GM15510 (cell line): ENCODE measurements around the gene TNFRSF14.

Experiments
- POLR2A ChIP-seq: IDR thresholded peaks from 3 replicates; pipeline ENCODE4 v1.6.1; 2011; ENCODE audit warnings: borderline replicate concordance; ENCODE audit not compliant: insufficient read length; ENCODE audit errors: extremely low read depth

Gene TNFRSF14

DNA sequence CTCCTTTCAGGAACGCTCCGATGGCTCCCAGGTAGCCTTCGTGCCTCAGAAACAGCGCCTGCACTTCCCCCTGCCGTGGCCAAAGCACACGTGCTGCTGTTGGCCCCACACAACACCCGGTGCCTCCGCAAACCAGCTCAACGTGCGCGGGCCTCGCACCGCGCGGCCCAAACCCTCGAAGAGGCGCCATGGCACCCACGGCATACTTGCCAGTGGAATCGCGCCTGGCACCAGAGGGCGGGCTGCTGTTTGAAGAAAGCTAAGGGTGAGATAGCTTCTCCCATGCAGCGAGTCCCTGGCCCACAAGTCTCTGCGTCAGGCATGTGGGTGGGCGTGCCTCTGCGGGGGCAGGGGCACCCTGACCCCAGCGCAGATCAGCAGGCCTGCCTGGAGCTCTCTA lies 37.6 kb upstream of the TNFRSF14 start:
- TF ChIP-seq POLR2A: no peak

GRCh38 chr1:2519029-2519685 lies 37.0 kb upstream of the TNFRSF14 start:
- no peak for TF ChIP-seq POLR2A

- no peak for TF ChIP-seq POLR2A
Observed at GRCh38 chr1:2519729-2520128, 36.4 kb upstream of the TNFRSF14 start.

- TF ChIP-seq POLR2A: no peak
Observed at GRCh38 chr1:2520206-2520605, 36.0 kb upstream of the TNFRSF14 start.

DNA sequence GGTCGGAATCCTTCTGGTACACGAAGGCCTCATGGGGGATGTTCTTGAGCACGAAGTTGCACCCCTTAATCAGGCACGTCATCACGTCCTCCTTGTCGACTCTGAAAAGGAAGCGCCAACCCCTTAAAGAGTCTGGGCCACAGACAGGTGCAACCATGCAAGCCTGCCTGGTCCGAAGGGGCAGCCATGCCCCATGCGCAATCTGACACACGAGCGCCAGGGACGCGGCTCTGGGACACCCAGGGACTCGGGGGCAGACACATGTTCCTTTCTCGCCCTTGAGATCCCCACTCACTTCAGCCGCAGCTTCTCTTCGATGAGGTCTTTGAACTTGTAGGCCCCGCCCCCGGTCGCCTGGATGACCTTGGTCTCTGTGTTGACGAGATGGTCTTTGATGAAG lies 35.4 kb upstream of the TNFRSF14 start:
- TF ChIP-seq POLR2A: no peak

DNA sequence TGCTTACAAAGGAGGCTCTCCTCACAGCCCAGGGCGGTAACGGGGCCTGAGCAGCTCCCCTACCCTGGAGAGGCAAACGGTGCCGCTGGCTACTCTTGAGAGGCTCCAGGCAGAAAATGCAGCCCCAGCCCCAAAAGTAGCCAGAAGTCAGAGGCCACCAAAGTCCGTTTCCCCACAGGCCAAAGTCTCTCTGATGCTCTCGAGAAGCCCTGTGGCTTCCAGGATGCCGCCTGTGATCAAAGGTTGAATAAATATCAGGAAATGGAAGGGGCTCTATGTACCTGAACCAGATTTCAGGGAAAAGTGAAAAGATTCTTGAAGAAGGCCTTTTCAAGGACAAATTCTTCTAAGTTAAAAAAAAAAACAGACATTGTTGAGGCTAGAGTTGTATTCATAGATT lies 33.9 kb upstream of the TNFRSF14 start:
- no peak for TF ChIP-seq POLR2A

GRCh38 chr1:2523191-2523890 lies 32.8 kb upstream of the TNFRSF14 start:
- no peak for TF ChIP-seq POLR2A

DNA sequence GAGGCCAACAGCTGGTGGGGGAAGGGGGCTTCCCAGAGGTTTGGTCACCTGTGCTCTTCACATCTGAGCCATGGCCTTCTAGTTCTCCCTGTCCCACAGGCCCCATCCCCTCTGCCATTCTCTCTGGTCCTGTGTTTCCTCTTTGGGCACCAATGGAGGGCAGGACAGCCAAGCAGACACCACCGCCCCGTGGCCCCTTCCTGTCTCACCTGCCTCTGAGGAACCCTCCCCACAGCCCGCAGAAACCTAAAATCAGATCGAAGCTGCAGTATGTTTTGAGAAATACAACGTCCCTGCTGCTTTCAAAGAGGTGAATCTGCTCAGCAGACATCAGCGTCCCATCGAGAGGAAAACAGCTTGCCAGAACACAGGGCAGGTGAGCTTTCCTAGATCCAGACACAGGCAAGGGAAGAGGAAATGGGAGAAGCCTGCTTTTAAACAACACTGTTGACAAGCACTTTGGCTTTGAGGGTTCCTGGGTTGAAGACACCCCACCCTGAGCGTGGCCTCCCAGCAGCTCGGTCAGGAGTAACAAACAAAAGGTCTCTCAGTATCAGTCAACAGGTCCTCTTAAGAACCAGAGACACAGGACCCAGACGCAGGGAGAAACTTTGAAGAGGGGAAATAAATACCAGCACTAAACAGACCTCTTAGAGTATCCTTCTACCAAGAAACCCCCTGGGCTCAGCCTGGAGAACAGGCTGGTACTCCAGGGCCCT lies 32.1 kb upstream of the TNFRSF14 start:
- no peak for TF ChIP-seq POLR2A

DNA sequence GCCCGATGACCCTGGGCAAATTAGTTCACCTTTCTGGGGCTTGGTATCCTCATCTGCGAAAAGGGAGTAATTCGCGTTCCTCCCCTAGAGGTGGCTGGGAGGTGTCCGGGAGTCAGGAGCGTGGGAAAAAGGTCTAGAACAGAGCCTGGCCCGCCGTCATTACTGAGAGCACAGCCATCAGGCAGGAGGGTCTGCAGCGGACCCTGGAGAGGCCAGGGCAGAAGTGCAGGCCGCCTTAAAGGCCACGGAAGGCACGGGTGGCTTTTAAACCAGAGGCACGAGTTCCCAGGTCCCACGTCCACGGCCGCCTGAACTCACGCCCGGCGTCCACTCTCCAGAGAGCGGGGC lies 30.6 kb upstream of the TNFRSF14 start:
- TF ChIP-seq POLR2A: no peak

GRCh38 chr1:2525920-2526823 lies 30.0 kb upstream of the TNFRSF14 start, which contains the start of gene PANK4:
PANK4 (minus strand) TSS chr1:2526596; CDS start chr1:2526587, 9 bp downstream.
- peak; percentile 81 for TF ChIP-seq POLR2A

DNA sequence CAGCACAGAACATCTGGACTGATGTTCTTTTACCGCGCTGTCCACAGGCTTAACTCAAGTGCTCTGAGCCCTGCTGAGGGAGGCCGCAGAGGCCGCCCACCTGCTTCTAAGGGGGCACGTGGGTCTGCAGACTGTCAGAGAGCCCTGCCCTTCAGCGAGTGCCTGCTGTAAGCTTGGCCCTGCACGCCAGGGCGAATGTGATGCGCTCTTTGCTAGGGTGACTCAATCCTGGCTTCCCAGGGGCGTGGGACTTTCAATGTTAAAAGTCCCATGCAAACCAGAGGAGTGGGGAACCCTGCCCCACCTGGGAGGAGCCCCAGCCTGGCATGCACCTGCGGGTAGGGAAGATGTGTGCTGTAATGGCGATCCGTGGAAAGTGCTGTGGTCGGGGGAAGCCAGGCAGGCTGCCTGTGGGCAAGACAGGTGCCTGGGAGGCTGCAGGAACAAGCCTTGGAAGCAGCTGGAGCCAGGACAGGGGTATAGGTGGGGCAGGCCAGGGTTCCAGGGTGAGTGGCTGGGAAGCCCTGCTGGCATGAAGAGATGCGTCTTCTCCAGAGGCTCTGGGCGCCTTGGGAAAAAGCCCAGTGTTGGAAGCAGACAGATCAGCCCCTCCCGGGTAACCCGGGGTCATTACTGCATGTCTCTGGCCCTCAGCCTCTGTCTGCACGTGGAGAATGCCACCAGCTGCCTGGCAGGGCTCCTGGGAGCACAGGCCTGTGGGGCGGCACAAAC lies 29.2 kb upstream of the TNFRSF14 start:
- TF ChIP-seq POLR2A: no peak

DNA sequence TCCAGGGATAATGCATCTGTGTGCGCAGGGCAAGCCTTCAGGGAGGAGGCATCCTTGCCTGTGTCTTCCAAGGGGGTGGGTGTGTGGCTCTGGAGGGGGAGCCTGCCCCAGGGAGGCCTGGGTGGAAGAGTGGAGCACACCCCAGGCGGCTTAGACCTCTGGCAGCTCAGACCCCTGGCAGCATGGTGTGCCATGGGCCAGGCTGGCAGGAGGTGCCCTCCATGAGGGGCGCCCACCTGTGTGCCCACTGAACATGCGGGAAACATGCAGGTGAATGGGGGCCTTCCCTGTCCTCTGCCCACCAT lies 28.7 kb upstream of the TNFRSF14 start:
- no peak for TF ChIP-seq POLR2A

DNA sequence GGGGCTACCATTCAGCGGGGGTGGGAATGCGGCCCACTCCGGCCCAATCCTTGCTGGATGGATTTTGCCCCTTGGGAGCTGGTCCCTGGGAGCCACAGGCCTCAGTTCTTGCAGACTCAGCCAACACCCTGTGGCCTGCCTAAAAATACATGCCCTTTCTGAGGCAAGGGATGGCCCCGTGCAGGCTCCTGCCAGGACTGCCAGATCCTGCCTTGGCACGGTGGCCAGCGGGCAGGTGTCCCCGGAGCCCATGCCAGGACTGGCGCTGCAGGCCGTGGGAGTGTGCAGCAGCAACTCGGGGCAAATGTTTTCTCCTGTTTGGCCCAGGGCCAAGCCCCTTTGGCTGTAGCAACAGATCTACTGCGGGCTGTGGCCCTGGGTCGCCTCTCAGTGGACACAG lies 28.2 kb upstream of the TNFRSF14 start:
- no peak for TF ChIP-seq POLR2A

- no peak for TF ChIP-seq POLR2A
Observed at GRCh38 chr1:2528611-2528965, 27.6 kb upstream of the TNFRSF14 start.
